22Rv1 (cell line): ENCODE data around the gene TBC1D22A.

Experiments used
- H3K27ac ChIP-seq: fragments of 450-650 bp; 2 replicates; pipeline ENCODE4 v1.5.1; 2017
- CTCF ChIP-seq: fragments of 450-650 bp; IDR thresholded peaks from 2 replicates; pipeline ENCODE4 v1.5.1; 2017; ENCODE audit warnings: mild to moderate bottlenecking
- ZFX ChIP-seq: fragments of 450-650 bp; IDR thresholded peaks from 2 replicates; pipeline ENCODE4 v1.6.1; 2017; ENCODE audit warnings: antibody characterized with exemption, borderline replicate concordance

TBC1D22A gene

DNA sequence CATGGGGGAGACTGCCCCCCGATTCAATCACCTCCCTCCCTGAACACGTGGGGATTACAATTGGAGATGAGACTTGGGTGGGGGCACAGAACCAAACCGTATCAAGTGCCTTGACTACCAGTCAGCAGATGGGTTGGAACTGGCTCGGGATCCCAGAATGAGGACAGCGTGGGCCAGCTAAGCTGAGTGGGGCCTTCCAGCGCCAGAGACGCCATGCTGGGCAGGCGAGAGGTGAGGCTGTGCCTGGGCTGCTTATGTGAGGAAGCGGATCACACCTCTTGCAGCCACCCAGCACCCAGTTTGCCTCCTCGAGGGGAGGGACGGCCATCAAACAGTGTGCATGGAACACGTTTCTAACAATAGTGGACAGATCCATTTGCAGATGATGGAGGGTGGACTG lies 195.1 kb downstream of the TBC1D22A start:
- TF ChIP-seq CTCF (no peak), ZFX (no peak)
- H3K27ac ChIP-seq, result no peak overlapping the region

DNA sequence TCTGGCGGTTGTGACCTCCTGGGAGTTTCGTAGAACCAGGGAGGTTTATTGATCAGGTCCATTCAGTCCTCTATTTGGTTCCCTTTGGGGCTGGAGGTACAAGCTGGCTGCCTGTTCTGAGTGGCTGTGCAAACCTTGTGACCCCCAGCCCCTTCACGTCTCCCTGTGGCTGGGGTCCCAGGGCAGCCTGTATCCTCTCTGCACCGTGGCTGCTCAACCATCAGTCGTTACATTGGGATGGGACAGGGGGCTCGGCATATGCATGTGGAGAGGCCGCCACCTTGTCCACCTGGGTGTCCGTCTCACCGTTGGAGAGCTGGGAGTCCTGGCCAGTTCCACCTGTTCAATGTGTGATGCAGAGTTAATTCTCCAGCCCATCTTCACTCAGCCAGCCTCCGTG lies 195.7 kb downstream of the TBC1D22A start:
- TF ChIP-seq CTCF (no peak), ZFX (no peak)

GRCh38 chr22:46958658-46959057 lies 196.2 kb downstream of the TBC1D22A start:
- no peak overlapping the region for H3K27ac ChIP-seq
- TF ChIP-seq ZFX (no peak), CTCF (no peak)

More for the DNA sequence above, 195.7 kb downstream of the TBC1D22A start:
- no peak overlapping the region for H3K27ac ChIP-seq

- TF ChIP-seq ZFX (no peak), CTCF (no peak)
- H3K27ac ChIP-seq, result no peak overlapping the region
Observed at GRCh38 chr22:46959369-46959768, 196.9 kb downstream of the TBC1D22A start.

DNA sequence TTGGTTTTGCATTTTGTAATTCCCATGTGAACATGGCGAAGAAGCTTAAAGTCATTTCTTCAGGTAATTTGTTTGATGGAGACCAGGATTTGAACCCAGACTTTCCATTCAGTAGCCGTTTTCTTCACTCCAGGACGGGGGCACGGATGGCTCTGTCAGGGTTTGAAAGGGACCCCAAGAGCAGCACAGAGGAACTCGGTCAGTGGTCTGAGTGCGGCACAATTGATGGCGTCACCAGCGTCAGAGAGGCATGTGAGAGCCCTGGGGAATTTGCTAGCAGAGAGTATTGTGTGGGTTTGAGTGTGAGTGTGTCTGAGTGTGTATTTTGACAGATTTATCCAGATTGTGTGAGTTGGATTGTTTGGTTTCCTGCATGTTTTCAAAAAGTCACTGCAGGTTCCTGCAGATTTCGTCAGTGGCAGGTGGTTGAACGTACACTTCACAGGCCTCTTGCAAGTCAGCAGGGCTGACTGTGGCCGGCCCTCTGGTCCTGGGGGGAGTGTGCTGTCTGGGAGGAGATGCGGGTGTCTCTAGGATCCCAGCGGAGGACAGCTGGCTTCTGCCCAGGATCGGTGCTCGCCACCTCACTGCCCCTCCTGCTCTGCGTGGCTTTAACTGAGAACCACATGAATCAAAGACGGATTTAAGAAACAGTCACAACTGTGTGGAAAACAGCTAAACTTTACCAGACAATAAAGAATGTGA lies 199.3 kb downstream of the TBC1D22A start:
- TF ChIP-seq ZFX, result no peak
- TF ChIP-seq CTCF, result no peak
- no peak overlapping the region for H3K27ac ChIP-seq

GRCh38 chr22:46962406-46962805 lies 200.0 kb downstream of the TBC1D22A start:
- H3K27ac ChIP-seq, result no peak overlapping the region
- no peak for TF ChIP-seq ZFX
- TF ChIP-seq CTCF, result no peak

- no peak overlapping the region for H3K27ac ChIP-seq
- TF ChIP-seq ZFX (no peak), CTCF (no peak)
Observed at GRCh38 chr22:46963672-46964545, 201.5 kb downstream of the TBC1D22A start.
